Left ventricle myocardium superior (tissue), 1 donor: Measurements from ENCODE around the gene C1orf50. TPM values are rescaled to one million over a fixed set of nuclear protein-coding genes. Genes with fewer than 3 reads are reported as not detected.
A peak's percentile ranks its signal among the peaks of the same experiment; 100 is the strongest.

Source experiments
- ATAC-seq: fragments of 200-7000 bp; cut with Tn5 transposase; one replicate; pipeline ENCODE4 v1.9.1; 2020; ENCODE audit warnings: mild to moderate bottlenecking, moderate library complexity
- DNase-seq: peaks from one replicate; pipeline ENCODE4 v3.0.0-alpha.2; 2020
- intact Hi-C: fragments of 100-400 bp; cut with micrococcal nuclease; formaldehyde crosslinking; loops from one replicate; pipeline ENCODE4 v1.11.0; 2022
- total RNA-seq: library from RNA; stranded (reverse); fragmentation: NEBNext Ultra II Directional; extraction: Animal tissue kit (Norgen Biotek cat#: 25700); gene quantifications from one replicate; pipeline ENCODE4 v1.2.1, GENCODE V29; 2021
- donor health status: DM: no; HTN: yes; CAD: no; lungs with severe emphysema.

The C1orf50 gene
- total RNA-seq, 1 donor from 2014 or later = 10.4 TPM

DNA sequence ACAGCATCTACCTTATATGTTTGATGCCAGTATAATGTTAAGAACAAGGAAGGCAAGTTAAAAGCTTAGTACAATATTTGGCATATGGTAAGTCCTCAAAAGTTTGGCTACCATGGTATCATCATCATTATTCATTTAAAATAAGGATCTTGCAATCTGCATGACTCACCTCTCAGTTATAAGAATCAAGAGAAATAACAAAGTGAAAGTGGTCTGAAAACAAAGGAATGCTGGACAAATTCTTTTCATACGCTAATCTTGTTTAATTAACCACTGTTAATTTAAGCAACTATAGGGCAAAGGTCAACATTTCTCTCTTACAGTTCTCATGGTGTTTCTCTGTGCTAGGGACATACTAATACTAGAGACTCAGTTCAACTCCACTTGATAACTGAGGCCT, 14.0 kb upstream of the C1orf50 start:
- ATAC-seq (no peak), DNase-seq (no peak)
- intact Hi-C loops = no loop called here

DNA sequence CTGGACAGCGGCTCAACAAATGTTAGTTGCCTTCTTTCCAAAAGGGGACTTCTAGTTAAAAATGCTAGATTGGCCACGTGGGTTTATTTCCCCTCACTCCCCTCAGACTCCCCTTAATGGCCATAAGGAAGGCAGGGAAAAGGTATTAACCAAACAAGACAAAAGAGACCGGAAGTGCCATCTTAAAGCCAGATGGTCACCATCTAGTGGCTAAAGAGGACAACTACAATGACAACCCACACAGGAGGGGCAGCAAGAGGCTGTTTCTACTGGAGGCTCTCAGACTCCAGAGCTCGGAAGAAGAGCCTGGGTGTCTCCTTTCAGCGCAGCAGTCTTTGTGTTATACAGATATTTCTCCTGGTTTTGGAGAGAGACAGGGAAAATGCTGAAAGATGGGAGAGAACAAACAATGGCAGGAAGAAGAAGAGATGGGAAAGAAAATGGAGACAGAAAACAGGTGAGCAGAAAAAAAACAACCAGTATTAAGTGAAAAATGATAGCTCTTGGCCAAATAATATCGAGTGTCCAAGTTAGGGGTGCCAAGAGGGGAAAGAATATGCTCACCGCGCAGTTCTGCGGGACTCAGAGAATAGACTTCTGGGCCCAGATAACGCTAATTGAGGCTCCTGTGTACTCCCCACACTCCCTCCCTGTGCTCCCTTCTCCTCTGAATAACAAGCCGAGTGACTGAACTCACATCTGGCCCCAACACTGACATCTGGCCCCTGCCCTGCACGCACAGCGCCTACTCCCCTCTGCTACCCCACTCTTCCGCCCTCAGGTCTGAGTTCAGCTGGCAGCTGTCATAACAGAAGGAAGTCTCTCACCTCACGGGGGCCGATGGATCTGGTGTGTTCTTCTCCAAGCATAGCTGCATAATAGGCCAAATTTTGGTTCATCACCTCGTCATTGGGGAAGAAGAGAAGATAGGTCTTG, 9.8 kb upstream of the C1orf50 start:
- intact Hi-C loops = no loop called here
- ATAC-seq = peak; percentile 60
- DNase-seq = no peak

GRCh38 chr1:42757892-42758275, 9.2 kb upstream of the C1orf50 start:
- ATAC-seq (no peak), DNase-seq (no peak)
- intact Hi-C loops = no loop called here

- ATAC-seq (no peak), DNase-seq (no peak)
- intact Hi-C loops = no loop called here
Observed at GRCh38 chr1:42758641-42759040, 8.4 kb upstream of the C1orf50 start.

GRCh38 chr1:42759114-42759513, 7.9 kb upstream of the C1orf50 start:
- no peak for DNase-seq
- ATAC-seq = no peak
- intact Hi-C loops = no loop called here

- intact Hi-C loops = no loop called here
- DNase-seq (no peak), ATAC-seq (no peak)
Observed at GRCh38 chr1:42761567-42761966, 5.5 kb upstream of the C1orf50 start.

GRCh38 chr1:42762269-42762668, 4.8 kb upstream of the C1orf50 start:
- intact Hi-C loops = no loop called here
- DNase-seq (no peak), ATAC-seq (no peak)

GRCh38 chr1:42765269-42765668, 1.8 kb upstream of the C1orf50 start:
- intact Hi-C loops = no loop called here
- no peak for ATAC-seq
- DNase-seq = no peak

DNA sequence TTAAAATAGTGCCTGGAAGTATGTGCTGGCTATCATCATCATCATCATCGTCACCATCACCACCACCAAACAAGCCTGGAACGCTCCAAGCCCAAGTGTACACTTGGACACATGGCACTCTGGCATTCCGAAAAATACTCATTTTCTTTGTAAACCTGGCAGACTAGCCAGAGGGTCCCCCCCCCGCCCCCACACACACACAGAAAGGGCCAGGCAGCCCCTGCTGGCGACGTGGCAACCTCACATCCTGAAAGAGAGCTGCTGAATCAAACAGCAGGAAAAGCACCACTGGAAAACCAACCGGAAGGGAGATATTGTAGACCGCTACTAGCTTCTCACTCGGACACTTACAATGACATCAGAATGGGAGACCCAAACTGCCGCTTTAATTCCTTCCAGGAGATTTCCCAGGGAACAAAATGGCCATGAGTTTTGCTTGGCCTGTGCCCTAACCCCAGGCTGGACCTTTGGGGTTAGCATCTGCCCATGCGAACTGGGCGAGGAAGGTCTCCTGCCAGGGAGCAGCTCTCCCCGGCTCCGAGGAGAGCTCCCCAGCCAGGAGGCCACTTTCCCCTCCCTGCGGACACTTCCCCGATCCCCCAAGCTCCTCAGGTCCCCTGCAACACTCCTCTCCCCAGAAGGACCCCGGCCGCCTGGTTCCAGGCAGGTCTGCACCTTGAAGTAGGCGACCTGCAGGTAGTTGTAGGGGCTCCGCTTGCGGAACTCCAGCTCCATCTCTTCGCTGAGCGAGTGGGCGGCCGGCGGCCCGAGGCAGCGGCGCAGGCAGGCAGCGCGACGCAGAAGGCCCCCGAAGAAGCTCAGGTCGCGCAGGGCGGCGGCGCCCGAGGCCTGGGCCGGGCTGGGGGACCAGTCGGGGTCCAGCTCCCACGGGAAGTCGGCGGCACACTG, 963 bp upstream of the C1orf50 start:
- ATAC-seq (peak; percentile 28), DNase-seq (peak; percentile 52)
- intact Hi-C loops = no loop called here

DNA sequence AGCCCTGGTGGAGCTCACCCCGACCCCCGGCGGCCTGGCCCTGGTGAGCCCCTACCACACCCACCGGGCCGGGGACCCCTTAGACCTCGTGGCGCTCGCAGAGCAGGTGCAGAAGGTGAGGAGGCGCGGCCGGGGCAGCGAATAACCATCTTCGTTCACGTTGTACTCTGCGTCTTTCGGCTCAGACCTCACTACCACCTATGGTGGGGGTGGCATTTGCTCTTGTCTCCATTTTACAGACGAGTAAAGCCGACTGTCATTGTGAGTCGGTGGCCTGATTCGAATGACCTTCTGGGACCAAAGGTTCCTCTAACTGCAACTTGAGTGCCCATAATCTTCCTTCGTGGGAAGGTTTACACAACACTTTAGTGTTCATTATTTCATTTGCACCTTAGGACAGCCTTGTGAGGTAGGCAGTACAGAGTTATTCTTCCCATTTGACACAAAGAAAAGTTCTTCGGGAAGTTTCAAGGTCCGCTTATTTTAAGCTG, 506 bp downstream of the C1orf50 start:
- intact Hi-C loops = no loop called here
- ATAC-seq = peak; percentile 33

GRCh38 chr1:42768172-42768571, 1.1 kb downstream of the C1orf50 start:
- no peak for DNase-seq
- intact Hi-C loops = no loop called here
- no peak for ATAC-seq

More for the DNA sequence above, 506 bp downstream of the C1orf50 start:
- DNase-seq = no peak

GRCh38 chr1:42769811-42770210, 2.8 kb downstream of the C1orf50 start:
- ATAC-seq (no peak), DNase-seq (no peak)
- intact Hi-C loops = no loop called here

DNA sequence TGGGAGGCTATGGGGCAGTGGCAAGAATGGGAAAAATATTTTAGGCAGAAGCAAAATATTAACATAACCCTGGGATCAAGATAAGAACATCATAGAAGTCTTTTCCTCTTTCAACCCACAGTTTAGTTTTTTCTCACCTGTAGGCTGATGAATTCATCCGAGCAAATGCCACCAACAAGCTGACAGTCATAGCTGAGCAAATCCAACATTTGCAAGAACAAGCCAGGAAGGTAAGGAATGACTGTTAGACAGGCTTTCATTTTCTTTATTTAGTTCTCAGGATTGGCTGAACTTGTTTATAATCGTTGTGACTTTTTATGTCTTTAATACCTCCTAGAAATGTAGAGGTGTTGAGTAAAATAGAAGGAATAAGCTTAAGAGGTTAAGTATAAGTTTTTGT, 6.4 kb downstream of the C1orf50 start:
- DNase-seq (no peak), ATAC-seq (no peak)
- intact Hi-C loops = no loop called here

DNA sequence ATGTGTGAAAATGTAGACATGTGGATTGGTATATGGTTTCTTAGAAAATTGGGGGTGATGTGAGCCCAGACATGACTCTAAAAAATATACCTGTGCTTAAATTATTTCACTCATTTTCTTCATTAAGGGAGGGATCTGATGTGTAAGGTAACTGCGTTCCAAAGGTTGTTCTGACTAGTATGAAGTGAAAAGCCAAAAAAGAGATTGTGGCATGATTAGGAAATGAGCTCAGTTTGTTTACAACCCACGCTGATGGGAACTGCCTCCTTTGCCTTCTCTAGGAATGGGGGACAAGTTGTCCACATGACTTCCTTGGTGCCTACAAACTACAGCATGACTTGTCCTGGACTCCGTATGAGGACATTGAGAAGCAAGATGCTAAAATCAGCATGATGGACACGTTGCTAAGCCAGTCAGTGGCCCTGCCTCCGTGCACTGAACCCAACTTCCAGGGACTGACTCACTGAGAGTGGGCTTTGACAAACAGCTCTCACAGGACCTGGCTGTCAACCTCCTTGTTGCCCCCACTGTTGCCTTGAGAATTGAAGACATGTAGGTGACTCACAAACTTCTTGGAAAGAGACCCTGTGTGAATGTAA, 8.0 kb downstream of the C1orf50 start:
- ATAC-seq = no peak
- intact Hi-C loops = no loop called here
- no peak for DNase-seq

DNA sequence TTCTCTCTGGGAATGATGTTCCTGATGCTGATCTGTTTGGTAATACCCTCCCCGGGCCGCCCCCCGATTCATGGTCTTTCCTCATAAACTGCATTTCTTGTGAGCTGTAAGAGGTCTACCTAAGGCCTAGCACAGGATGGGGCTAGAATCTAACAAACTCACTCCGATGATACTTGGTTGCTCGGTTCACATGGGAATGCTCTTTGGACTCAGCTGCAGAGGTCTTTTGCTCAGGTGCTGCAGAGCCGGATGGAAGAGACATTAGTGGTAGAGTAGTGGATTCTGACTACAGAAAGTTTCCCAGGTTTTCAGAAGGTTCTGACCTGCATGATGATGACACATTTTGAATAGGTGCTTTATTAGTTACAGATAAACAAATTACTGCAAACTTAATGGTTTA, 9.5 kb downstream of the C1orf50 start:
- intact Hi-C loops = no loop called here
- ATAC-seq = no peak

GRCh38 chr1:42777852-42778251, 10.8 kb downstream of the C1orf50 start:
- ATAC-seq (peak; percentile 57), DNase-seq (no peak)
- intact Hi-C loops = no loop called here

More for the DNA sequence above, 9.5 kb downstream of the C1orf50 start:
- no peak for DNase-seq

- no peak for ATAC-seq
- intact Hi-C loops = no loop called here
- no peak for DNase-seq
Observed at GRCh38 chr1:42779725-42780124, 12.7 kb downstream of the C1orf50 start.

DNA sequence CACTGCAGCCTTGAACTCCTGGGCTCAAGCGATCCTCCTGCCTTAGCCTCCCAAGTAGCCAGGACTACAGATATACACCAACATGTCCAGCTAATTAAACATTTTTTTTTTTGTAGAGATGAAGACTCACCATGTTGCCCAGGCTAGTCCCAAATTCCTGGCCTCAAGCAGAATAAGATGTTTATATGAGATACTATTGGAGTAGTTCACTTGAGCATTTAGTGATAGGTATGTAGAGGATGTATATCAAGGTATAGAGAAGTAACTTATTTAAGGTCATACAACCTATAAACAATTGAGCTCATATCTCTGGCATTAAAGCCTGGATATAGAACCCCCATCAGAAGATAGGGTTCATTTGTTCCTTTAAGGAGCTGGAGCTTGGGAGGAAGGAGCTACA, 13.1 kb downstream of the C1orf50 start:
- intact Hi-C loops = no loop called here
- ATAC-seq = no peak
- no peak for DNase-seq

GRCh38 chr1:42783092-42783491, 16.0 kb downstream of the C1orf50 start:
- intact Hi-C loops = no loop called here
- ATAC-seq (no peak), DNase-seq (no peak)

DNA sequence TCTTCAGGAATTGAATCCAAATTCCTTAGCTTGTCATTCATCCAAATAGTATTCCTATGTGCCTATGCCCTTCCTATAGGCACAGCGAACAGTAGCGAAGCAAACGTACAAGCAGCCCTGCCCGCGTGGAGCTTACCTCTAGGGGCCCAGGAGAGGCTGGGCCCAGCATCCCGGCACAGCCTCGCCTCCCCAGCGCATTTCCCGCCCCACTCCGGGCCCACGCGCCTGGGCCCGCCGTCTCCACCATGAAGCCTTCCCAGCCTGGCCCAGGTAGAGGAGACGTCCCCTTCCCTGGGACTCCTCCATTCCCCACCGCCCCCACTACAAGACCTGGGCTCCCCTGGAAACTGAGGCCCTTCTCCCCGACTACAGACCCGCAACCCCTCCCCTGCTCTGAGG, 17.5 kb downstream of the C1orf50 start:
- no peak for ATAC-seq

More for the DNA sequence above, 17.5 kb downstream of the C1orf50 start:
- DNase-seq = no peak
- intact Hi-C loops = no loop called here
